ENCODE measurements around the gene ELMO3.

ELMO3 gene

DNA sequence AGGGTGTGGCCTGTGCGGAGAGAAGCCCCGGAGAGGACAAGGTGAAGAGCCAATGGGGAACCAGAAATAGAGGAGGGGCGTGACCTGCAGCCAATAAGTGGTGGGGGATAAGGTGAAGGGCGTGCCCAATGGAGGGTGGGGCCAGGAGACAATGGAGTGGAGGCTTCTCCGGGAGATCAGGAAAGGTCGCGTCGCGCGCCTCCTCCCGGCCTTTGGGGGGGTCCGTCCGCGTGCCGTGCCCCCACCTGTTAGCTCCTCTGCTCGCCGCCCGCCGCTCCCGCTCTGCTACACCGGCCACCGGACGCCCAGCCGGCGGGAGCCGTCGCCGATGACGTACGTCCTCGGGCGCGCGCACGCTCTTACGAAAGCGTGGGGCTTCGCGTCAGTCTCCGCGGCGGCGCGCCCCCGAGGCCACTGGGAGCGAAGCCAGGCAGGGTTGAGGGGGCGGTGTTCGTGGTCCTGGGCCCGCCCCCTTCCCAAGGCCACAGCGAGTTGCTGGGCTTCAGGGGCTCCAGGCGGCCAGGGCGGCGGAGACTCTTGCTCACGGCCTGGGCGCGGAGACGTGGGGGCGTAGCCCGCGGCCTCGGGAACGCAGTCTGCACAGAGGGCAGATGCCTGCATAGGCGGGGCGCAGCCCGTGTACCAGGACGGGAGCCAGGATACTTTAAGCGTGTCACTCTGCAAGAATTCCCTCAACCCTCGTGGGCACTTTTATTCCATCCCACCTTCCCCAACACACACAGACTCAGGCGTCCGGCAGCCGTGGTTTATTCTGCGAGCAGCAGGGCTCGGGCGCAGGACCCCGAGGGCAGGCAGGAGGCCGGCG lies 15.1 kb upstream of the ELMO3 start, which contains the start of gene MATCAP1:
Gene MATCAP1, minus strand, starts transcription at position 337 of the 826 bp plus-strand sequence. CDS start 3,353 bp downstream, outside the sequence.
- peak; percentile 93 for DNase-seq

DNA sequence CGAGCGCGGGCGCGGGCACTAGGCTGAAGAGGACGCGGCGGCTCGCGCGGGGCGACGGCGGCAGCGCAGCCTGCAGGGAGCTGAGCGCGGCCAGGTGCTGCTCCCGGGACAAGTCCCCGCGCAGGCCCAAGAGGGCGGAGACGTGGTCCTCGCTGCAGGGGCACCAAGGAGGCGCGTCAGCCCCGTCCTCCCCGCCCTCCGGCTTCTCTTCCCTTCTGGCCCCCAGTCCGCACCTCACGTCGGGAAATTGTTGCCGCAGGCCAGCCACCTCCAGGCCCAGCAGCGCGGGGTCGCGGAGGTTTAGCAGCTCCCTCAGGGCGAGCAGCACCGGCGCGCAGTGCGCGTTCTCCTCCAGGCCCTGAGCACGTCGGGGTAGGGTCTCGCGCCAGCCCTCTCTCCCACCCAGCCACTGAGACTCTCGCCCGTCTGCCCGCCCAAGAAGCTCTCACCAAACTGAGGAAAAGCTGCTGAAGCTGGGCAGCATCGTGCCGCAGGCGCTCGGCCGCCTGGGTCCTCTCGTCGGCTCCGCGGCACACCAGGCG lies 14.4 kb upstream of the ELMO3 start:
- DNase-seq, result no peak

- DNase-seq, result no peak
These were observed 13.8 kb upstream of the ELMO3 start for GRCh38 chr16:67184995-67185650.

GRCh38 chr16:67185651-67186134 lies 13.2 kb upstream of the ELMO3 start:
- DNase-seq, result no peak

GRCh38 chr16:67186550-67186950 lies 12.4 kb upstream of the ELMO3 start:
- no peak for DNase-seq

GRCh38 chr16:67187175-67187890 lies 11.6 kb upstream of the ELMO3 start:
- no peak for DNase-seq

DNA sequence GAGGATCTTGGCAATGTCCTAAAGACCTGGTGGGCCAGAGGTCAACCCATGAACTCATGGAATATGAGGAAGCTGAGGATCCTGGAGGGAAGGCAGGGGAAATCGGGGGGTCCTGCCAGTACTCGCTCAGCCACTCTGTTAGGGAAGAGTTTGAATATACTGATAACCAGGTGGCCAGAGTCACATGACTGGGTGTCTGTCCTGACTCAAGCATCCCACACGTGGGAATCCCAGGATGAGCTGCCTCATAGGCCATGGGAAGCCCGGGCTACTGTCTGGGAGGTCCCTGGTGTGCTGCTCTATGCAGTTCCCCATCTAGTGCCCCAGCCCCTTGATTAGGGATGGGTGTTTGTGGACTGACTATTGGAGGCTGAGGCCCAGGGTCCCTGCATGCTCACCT lies 10.6 kb upstream of the ELMO3 start:
- no peak for DNase-seq

GRCh38 chr16:67188798-67189197 lies 10.1 kb upstream of the ELMO3 start:
- DNase-seq, result no peak

- DNase-seq, result no peak
These were observed 8.9 kb upstream of the ELMO3 start, which contains the start of gene EXOC3L1 for GRCh38 chr16:67190041-67190440. Gene EXOC3L1 (minus strand): TSS chr16:67190136. CDS start chr16:67189676, 460 bp downstream.

- DNase-seq, result no peak
These were observed 8.2 kb upstream of the ELMO3 start for GRCh38 chr16:67190448-67191399.

DNA sequence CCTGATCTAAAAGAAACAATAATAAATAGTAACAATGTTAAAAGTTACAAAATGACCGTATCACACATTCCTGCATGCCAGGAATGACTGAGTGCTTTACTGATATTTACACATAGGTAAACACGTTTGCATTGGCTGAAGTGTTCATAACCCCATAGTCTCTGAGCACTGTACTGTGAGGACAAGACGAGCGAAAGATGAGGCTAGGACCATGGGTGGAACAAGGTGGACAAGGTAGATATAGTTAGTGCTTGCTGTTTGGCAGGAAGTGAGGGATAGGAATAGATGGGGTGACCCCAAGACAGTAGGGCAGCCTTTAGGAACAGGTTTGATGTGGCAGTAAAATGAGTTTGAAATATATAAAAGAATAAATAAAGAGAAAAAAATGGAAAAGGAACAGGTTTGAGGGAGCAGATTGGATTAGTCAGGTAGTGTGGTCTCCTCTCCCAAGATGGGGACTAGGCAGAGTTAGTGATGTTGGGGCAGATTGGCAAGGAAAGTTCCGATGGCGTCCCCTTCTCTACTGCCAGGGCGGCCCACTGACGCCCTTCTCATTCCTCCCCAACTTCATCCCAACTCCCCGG lies 7.4 kb upstream of the ELMO3 start:
- no peak for DNase-seq

GRCh38 chr16:67191995-67192681 lies 6.8 kb upstream of the ELMO3 start, which contains the start of gene E2F4:
Gene E2F4 (plus strand): TSS chr16:67192155. CDS start chr16:67192228, 73 bp downstream.
- DNase-seq, result peak; percentile 54

- no peak for DNase-seq
These were observed 6.1 kb upstream of the ELMO3 start for GRCh38 chr16:67192781-67193361.

GRCh38 chr16:67193536-67193935 lies 5.4 kb upstream of the ELMO3 start:
- no peak for DNase-seq

- no peak for DNase-seq
These were observed 4.7 kb upstream of the ELMO3 start for GRCh38 chr16:67194260-67194659.

DNA sequence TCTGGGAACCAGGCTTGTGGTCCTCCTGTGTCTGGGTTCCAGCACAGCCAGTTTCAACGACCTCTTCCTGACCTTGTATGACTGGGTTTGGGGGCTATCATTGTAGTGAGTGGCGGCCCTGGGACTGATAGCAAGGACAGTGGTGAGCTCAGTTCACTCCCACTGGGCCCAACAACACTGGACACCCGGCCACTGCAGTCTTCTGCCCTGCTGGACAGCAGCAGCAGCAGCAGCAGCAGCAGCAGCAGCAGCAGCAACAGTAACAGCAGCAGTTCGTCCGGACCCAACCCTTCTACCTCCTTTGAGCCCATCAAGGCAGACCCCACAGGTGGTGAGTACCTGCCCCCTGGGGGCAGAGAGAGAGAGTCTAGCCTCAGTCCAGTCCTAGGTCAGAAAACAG lies 3.3 kb upstream of the ELMO3 start:
- no peak for DNase-seq

GRCh38 chr16:67196881-67197280 lies 2.0 kb upstream of the ELMO3 start:
- DNase-seq, result no peak

GRCh38 chr16:67197704-67198103 lies 1.2 kb upstream of the ELMO3 start:
- no peak for DNase-seq

- no peak for DNase-seq
These were observed 645 bp upstream of the ELMO3 start for GRCh38 chr16:67198238-67198734.

DNA sequence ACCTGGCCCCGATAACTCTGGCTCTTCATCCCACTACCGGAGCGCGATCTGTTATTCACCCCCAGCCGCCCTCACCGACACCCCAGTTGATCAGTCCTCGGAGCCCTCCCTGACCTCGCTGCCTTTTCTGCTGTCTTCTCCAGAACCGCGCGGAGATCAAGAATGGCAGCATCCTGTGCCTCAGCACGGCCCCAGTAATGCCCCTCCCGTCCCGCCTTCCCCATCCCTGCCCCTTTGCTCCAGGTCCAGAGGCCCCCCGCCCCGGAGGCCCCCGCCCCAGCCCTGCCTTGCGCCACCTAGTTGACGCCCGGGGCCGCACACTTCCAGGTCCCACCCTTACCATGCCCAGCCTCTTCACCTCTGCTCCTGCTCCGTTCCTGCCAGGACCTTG lies 872 bp downstream of the ELMO3 start:
- no peak for DNase-seq
